ENCODE results near the gene ZBTB46. TPM values are rescaled to one million over a fixed set of nuclear protein-coding genes. Genes with fewer than 3 reads are reported as not detected.

The ZBTB46 gene
- total RNA-seq, 1 experiment from 2014 or later: 3.6 TPM

- H4K20me1 ChIP-seq (ENCODE audit: insufficient read depth): no peaks in the 10 kb centered on the region
- H3K27me3 ChIP-seq (ENCODE audit: insufficient read depth, low read depth): no peaks in the 10 kb centered on the region
- peaks cover 11% of the 10 kb centered on the region for H3K4me1 ChIP-seq (replicated peaks; ENCODE audit: insufficient read depth)
- no peak overlapping the region for H3K27ac ChIP-seq
- H3K9me3 ChIP-seq (ENCODE audit: insufficient read depth, low read depth): no peaks in the 10 kb centered on the region
- no peak for DNase-seq
- H3K4me2 ChIP-seq: no peak overlapping the region
- ChIA-PET POLR2A (ENCODE audit: unreplicated experiment) (no interaction called here), CTCF (no interaction called here)
- TF ChIP-seq CTCF (conservative IDR thresholded peaks at IDR 0.05) (no peak), EZH2 (IDR thresholded peaks at IDR 0.05; ENCODE audit: low read depth) (no peak)
- no peak overlapping the region for H3K4me3 ChIP-seq
- no peak overlapping the region for H2AFZ ChIP-seq
- intact Hi-C loops (cut with micrococcal nuclease; ENCODE audit: unreplicated experiment): no loop called here
- H3F3A ChIP-seq (ENCODE audit: insufficient read depth, low read depth): no peaks in the 10 kb centered on the region; the same call in none of the 2 replicates
- H3K79me2 ChIP-seq (ENCODE audit: low read depth): no peaks in the 10 kb centered on the region
- no TSS peak for BruUV-seq (replicated peaks)
- no peaks in the 10 kb centered on the region for H3K36me3 ChIP-seq (ENCODE audit: low read depth)
- no peaks in the 10 kb centered on the region for H3K9me2 ChIP-seq (ENCODE audit: insufficient read depth)
Measured at GRCh38 chr20:63774306-63774705, 56.8 kb downstream of the ZBTB46 start.

- H3K79me2 ChIP-seq (ENCODE audit: low read depth): no peaks in the 10 kb centered on the region
- CTCF ChIA-PET: no interaction called here
Measured at GRCh38 chr20:63773571-63774241, 57.4 kb downstream of the ZBTB46 start.

DNA sequence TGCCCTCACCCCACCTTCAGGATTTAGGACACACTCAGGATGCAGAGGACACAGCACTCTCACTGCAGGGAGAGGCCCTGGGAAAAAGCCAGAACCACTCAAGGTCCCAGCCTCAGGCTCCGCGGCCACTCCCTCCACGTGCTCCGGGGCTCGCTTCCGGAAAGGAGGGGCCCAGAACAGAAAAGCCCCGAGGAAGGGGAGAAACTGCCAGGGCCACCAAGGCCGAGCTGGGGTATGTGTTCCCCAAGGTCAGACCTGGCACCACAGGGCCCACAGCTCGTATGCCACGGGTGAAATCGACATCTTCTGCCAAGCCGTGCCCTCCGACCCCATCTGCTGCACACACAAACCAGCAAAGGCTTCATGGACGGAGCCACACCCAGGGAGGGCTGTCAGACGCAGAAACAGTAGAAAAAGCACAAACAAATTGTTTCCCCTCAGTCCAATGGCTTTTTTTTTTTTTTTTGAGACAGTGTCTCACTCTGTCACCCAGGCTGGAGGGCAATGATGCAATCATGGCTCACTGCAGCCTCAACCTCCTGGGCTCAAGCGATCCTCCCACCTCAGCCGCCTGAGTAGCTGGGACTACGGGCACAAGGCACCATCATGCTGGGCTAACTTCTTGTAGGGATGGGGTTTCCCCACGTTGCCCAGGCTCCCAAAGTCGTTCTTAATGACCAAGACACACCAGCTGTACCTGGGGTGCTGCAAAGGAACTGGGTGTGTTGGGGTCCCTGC, 58.1 kb downstream of the ZBTB46 start:
- no TSS peak for BruUV-seq (replicated peaks)
- peaks cover 4% of the 10 kb centered on the region; the same call in 1 of the 2 replicates for H3K4me1 ChIP-seq (replicated peaks; ENCODE audit: insufficient read depth)
- ChIA-PET POLR2A (ENCODE audit: unreplicated experiment) (no interaction called here), CTCF (no interaction called here)
- no peaks in the 10 kb centered on the region for H3K9me3 ChIP-seq (ENCODE audit: insufficient read depth, low read depth)
- H3K9me2 ChIP-seq (ENCODE audit: insufficient read depth): no peaks in the 10 kb centered on the region
- H3K27me3 ChIP-seq (ENCODE audit: insufficient read depth, low read depth): no peaks in the 10 kb centered on the region
- H3K4me3 ChIP-seq: no peak overlapping the region
- no peak overlapping the region for H3K4me2 ChIP-seq
- TF ChIP-seq CTCF (conservative IDR thresholded peaks at IDR 0.05) (no peak), EZH2 (IDR thresholded peaks at IDR 0.05; ENCODE audit: low read depth) (no peak)
- H3K36me3 ChIP-seq (ENCODE audit: low read depth): no peaks in the 10 kb centered on the region
- intact Hi-C loops (cut with micrococcal nuclease; ENCODE audit: unreplicated experiment): no loop called here
- H3F3A ChIP-seq (ENCODE audit: insufficient read depth, low read depth): no peaks in the 10 kb centered on the region; the same call in 1 of the 2 replicates
- H3K27ac ChIP-seq: no peak overlapping the region
- no peak overlapping the region for H2AFZ ChIP-seq
- DNase-seq: no peak
- no peaks in the 10 kb centered on the region for H3K79me2 ChIP-seq (ENCODE audit: low read depth)
- H4K20me1 ChIP-seq (ENCODE audit: insufficient read depth): no peaks in the 10 kb centered on the region

More at GRCh38 chr20:63773571-63774241, 57.4 kb downstream of the ZBTB46 start:
- TF ChIP-seq CTCF (conservative IDR thresholded peaks at IDR 0.05): no peak
- no peak for TF ChIP-seq EZH2 (IDR thresholded peaks at IDR 0.05; ENCODE audit: low read depth)
- Histone ChIP-seq H3K4me3 (no peak overlapping the region), H3K27me3 (ENCODE audit: insufficient read depth, low read depth) (no peaks in the 10 kb centered on the region), H3F3A (ENCODE audit: insufficient read depth, low read depth) (no peaks in the 10 kb centered on the region; the same call in none of the 2 replicates), H3K9me3 (ENCODE audit: insufficient read depth, low read depth) (no peaks in the 10 kb centered on the region), H3K9me2 (ENCODE audit: insufficient read depth) (no peaks in the 10 kb centered on the region), H4K20me1 (ENCODE audit: insufficient read depth) (no peaks in the 10 kb centered on the region), H3K27ac (no peak overlapping the region), H3K4me2 (no peak overlapping the region), H3K4me1 (replicated peaks; ENCODE audit: insufficient read depth) (peaks cover 11% of the 10 kb centered on the region), H2AFZ (no peak overlapping the region), H3K36me3 (ENCODE audit: low read depth) (no peaks in the 10 kb centered on the region)
- POLR2A ChIA-PET (ENCODE audit: unreplicated experiment): interaction anchor here (0.6 kb wide), 1 partner anchor 62 kb away, joined by 4 read pairs; no protein-coding TSS in a partner anchor
- BruUV-seq (replicated peaks): no TSS peak
- intact Hi-C loops (cut with micrococcal nuclease; ENCODE audit: unreplicated experiment): no loop called here
- DNase-seq: no peak
